ENCODE data around the gene CDH12.

The CDH12 gene

GRCh38 chr5:22757776-22758175 lies 95.4 kb downstream of the CDH12 start:
- no peak for DNase-seq

- DNase-seq: no peak
Measured at GRCh38 chr5:22754155-22754554, 99.0 kb downstream of the CDH12 start.

GRCh38 chr5:22751536-22751935 lies 101.6 kb downstream of the CDH12 start:
- DNase-seq: no peak

GRCh38 chr5:22736443-22737003 lies 116.6 kb downstream of the CDH12 start:
- DNase-seq: no peak

DNA sequence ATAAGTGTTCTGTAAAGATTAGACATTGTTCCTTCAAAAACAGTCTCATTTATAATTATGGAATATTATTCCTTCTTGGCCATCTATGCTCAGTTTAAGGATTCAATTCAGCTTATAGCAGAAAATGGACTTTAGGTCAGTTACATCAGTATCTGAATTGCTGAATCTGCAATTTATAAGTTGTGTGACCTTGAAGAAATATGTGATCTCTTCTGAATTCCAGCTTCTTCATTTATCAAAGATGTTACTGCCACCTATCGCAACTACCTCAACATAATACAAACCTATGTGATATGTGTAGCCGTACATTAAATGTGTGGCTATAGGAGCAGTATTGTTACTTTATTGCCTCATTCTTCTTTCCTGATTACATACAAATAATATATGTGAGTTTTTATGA lies 118.2 kb downstream of the CDH12 start:
- DNase-seq: no peak

DNA sequence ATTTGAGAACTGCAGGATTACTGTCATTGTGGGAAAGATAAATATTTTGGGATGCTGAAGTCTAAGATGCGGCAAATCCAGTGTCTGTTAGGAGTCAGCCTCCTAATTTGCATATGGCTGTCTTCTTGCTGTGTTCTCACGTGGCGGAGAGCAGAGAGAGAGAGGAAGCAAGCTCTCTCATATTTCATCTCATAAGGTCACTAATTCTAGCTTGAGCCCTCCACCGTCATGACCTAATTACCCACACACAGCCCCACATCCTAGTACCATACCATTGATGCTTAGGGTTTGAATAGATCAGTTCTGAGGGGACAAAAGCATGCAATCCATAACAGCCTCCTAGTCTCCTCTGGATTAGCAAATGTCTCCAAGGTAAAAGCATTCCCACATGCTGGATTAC lies 124.5 kb downstream of the CDH12 start:
- no peak for DNase-seq

- no peak for DNase-seq
Measured at GRCh38 chr5:22722491-22722890, 130.7 kb downstream of the CDH12 start.

- DNase-seq: no peak
Measured at GRCh38 chr5:22722056-22722455, 131.1 kb downstream of the CDH12 start.

- no peak for DNase-seq
Measured at GRCh38 chr5:22719842-22720241, 133.3 kb downstream of the CDH12 start.

GRCh38 chr5:22710660-22711059 lies 142.5 kb downstream of the CDH12 start:
- DNase-seq: no peak

DNA sequence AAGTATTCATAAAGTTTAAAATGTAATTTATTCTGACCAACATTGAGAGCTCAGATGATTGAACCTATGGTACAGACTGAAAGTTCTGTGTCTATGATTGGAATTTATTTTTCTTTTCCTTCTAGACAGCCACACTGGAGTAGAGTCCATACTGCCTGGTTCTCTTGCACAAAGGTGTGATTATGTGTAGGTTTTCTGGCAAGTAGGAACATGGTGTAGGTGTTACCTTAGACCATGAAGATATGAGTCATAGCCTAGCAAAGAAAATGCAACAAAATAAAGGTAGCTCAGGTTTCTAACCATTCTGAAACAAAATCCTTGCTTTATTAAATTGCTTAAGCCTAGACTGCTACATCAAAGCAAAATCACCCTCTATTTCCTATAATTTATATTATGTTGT lies 143.4 kb downstream of the CDH12 start:
- DNase-seq: no peak

GRCh38 chr5:22708770-22709328 lies 144.3 kb downstream of the CDH12 start:
- no peak for DNase-seq

GRCh38 chr5:22706901-22707300 lies 146.2 kb downstream of the CDH12 start:
- no peak for DNase-seq

DNA sequence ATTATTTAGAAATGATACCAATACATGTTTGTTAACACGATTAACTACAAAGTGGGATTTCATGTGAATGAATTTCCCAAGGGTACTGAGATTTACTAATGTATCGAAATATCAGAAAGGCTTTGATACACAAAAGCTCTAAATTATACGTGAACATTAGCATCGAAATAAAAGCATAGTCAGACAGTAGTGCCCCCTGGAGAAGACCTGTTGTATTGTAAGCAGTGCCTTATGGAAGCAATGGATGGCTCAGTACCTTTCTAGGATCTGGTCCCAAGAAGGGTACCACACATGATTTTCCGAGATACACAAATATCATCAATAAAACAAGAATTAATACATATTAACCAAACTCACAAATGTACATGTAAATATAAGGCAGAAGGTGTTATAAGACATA lies 153.8 kb downstream of the CDH12 start:
- DNase-seq: no peak

- no peak for DNase-seq
Measured at GRCh38 chr5:22693121-22693520, 160.0 kb downstream of the CDH12 start.

GRCh38 chr5:22683050-22683449 lies 170.1 kb downstream of the CDH12 start:
- no peak for DNase-seq

- DNase-seq: no peak
Measured at GRCh38 chr5:22678886-22679285, 174.3 kb downstream of the CDH12 start.

DNA sequence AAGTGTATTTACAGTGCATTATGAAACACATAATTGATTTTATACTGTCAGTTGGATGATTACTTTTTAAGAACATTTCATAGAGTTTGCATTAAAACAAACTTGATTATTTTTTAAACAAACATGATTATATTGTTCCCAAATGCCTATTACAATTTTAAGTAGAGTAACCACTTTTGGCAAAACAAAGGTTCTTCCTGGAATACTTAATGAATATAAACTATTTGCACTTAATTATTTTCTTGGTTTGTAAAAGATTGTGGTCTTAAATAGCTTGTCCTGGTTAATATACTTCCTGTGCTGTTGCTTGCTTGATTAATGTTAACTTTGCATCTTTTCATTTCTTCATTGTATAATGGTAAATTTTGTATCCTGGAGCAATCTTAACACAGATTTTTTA lies 180.0 kb downstream of the CDH12 start:
- no peak for DNase-seq

DNA sequence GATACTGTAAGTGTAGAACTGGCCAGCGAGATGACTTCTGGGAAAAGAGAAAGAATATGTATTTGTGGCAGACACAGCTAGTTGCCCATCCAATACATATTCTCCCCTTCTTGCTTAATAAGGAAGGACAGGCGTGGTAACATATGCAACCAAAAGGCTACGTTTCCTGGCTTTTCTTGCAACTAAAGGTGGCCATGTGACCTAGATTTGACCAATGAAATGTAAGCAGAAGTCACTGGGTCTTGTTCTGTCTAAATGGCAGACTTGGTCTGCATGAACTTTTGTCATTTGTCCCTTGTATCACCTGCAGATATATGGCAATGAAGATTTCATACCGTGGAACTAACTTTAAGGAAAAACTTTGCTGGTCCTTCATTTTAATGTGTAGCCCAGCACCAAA lies 183.8 kb downstream of the CDH12 start:
- DNase-seq: no peak

- DNase-seq: no peak
Measured at GRCh38 chr5:22665801-22666200, 187.3 kb downstream of the CDH12 start.

DNA sequence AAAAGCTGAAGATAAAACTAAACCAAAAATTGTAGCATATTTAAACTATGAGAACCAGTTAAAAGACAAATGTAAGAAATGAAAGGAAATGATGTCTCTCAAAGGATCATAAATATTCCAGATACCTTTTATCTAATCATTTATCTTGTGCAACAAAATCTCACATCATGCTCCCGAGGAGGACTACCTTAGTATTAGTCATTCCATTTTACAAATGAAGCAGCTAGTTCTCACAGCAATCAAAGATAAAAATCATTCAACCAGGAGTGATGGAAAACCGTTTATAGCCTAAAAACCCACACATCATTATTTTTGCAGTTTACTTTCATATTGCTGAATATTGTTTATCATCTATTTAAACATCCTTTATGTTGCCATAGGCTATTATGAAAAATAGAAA lies 190.0 kb downstream of the CDH12 start:
- no peak for DNase-seq

GRCh38 chr5:22662391-22662790 lies 190.8 kb downstream of the CDH12 start:
- no peak for DNase-seq

DNA sequence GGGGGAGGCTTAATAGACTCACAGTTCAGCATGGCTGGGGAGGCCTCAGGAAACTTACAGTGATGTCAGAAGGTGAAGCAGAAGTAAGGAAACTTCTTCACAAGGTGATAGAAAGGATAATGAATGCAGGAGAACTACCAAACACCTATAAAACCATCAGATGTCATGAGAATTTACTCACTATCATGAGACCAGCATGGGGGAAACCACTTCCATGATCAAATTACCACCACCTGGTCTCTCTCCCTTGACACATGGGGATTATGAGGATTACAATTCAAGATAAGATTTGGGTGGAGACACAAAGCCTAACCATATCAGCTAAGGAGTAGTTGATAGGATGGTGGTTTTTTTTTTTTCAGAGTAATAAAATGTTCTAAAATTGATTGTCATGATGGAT lies 201.8 kb downstream of the CDH12 start:
- DNase-seq: no peak

DNA sequence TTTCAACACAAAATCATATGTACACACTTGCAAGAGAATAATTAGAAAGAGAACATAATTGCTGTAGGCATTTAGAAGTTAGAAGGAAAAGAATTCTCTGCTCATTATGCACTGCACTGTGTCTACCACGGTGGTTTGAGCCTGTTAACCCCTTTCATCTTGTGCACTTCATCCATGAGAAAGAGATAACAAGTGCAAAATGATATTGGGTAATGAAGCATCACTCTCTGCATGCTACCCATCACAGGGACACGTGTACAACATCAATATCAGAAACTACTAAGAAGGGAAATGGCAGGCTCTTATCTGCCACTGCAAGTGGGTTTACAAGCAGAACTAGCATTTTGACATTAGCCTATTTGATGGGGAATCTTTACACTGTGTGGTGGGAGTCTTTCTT lies 202.6 kb downstream of the CDH12 start:
- no peak for DNase-seq

GRCh38 chr5:22649074-22649473 lies 204.1 kb downstream of the CDH12 start:
- no peak for DNase-seq

All from suppressor macrophage (primary cell).